Measurements from ENCODE around the gene RASGRF1.
A peak's percentile ranks its signal among the peaks of the same experiment; 100 is the strongest.

RASGRF1 gene

GRCh38 chr15:78993257-78993930, 97.2 kb downstream of the RASGRF1 start:
- H3K4me3 ChIP-seq (ENCODE audit: low read depth, low read length) = no peak overlapping the region
- DNase-seq (ENCODE audit: low read depth) = no peak

- DNase-seq (ENCODE audit: low read depth) = no peak
- H3K4me3 ChIP-seq (ENCODE audit: low read depth, low read length) = no peak overlapping the region
Observed at GRCh38 chr15:78992416-78993256, 97.9 kb downstream of the RASGRF1 start.

- DNase-seq (ENCODE audit: low read depth) = no peak
- no peak overlapping the region for H3K4me3 ChIP-seq (ENCODE audit: low read depth, low read length)
Observed at GRCh38 chr15:78991879-78992278, 98.7 kb downstream of the RASGRF1 start.

GRCh38 chr15:78991476-78991875, 99.1 kb downstream of the RASGRF1 start:
- DNase-seq (ENCODE audit: low read depth) = no peak
- H3K4me3 ChIP-seq (ENCODE audit: low read depth, low read length) = no peak overlapping the region

GRCh38 chr15:78990278-78990677, 100.3 kb downstream of the RASGRF1 start:
- no peak for DNase-seq (ENCODE audit: low read depth)
- H3K4me3 ChIP-seq (ENCODE audit: low read depth, low read length) = no peak overlapping the region

GRCh38 chr15:78989701-78990240, 100.8 kb downstream of the RASGRF1 start:
- H3K4me3 ChIP-seq (ENCODE audit: low read depth, low read length) = no peak overlapping the region
- no peak for DNase-seq (ENCODE audit: low read depth)

- H3K4me3 ChIP-seq (ENCODE audit: low read depth, low read length) = no peak overlapping the region
- peak; percentile 91 for DNase-seq (ENCODE audit: low read depth)
Observed at GRCh38 chr15:78988361-78988911, 102.1 kb downstream of the RASGRF1 start.

GRCh38 chr15:78987556-78988360, 102.8 kb downstream of the RASGRF1 start:
- no peak for DNase-seq (ENCODE audit: low read depth)
- H3K4me3 ChIP-seq (ENCODE audit: low read depth, low read length) = no peak overlapping the region

- no peak overlapping the region for H3K4me3 ChIP-seq (ENCODE audit: low read depth, low read length)
- no peak for DNase-seq (ENCODE audit: low read depth)
Observed at GRCh38 chr15:78985859-78986475, 104.6 kb downstream of the RASGRF1 start.

GRCh38 chr15:78984041-78984440, 106.5 kb downstream of the RASGRF1 start:
- no peak overlapping the region for H3K4me3 ChIP-seq (ENCODE audit: low read depth, low read length)
- no peak for DNase-seq (ENCODE audit: low read depth)

- DNase-seq (ENCODE audit: low read depth) = no peak
- H3K4me3 ChIP-seq (ENCODE audit: low read depth, low read length) = no peak overlapping the region
Observed at GRCh38 chr15:78983146-78983918, 107.2 kb downstream of the RASGRF1 start.

GRCh38 chr15:78982736-78983135, 107.8 kb downstream of the RASGRF1 start:
- H3K4me3 ChIP-seq (ENCODE audit: low read depth, low read length) = no peak overlapping the region
- DNase-seq (ENCODE audit: low read depth) = no peak

- no peak overlapping the region for H3K4me3 ChIP-seq (ENCODE audit: low read depth, low read length)
- no peak for DNase-seq (ENCODE audit: low read depth)
Observed at GRCh38 chr15:78981532-78982313, 108.9 kb downstream of the RASGRF1 start.

- H3K4me3 ChIP-seq (ENCODE audit: low read depth, low read length) = no peak overlapping the region
- DNase-seq (ENCODE audit: low read depth) = peak; percentile 31
Observed at GRCh38 chr15:78979456-78980320, 110.9 kb downstream of the RASGRF1 start.

- no peak for DNase-seq (ENCODE audit: low read depth)
- no peak overlapping the region for H3K4me3 ChIP-seq (ENCODE audit: low read depth, low read length)
Observed at GRCh38 chr15:78978601-78979179, 111.9 kb downstream of the RASGRF1 start.

- no peak overlapping the region for H3K4me3 ChIP-seq (ENCODE audit: low read depth, low read length)
- no peak for DNase-seq (ENCODE audit: low read depth)
Observed at GRCh38 chr15:78977591-78978347, 112.8 kb downstream of the RASGRF1 start.
